NCI-H2196 (cell line): ENCODE measurements around the gene IFIH1.
A peak's percentile ranks its signal among the peaks of the same experiment; 100 is the strongest.

Source experiments
- DNase-seq: peaks from one replicate; lab custom pipeline; 2025; ENCODE audit not compliant: unreplicated experiment; lab: John Stamatoyannopoulos, UW

The IFIH1 gene

GRCh38 chr2:162258686-162259085 is 59.8 kb downstream of the IFIH1 start:
- DNase-seq: no peak

GRCh38 chr2:162258169-162258568 is 60.3 kb downstream of the IFIH1 start:
- no peak for DNase-seq

DNA sequence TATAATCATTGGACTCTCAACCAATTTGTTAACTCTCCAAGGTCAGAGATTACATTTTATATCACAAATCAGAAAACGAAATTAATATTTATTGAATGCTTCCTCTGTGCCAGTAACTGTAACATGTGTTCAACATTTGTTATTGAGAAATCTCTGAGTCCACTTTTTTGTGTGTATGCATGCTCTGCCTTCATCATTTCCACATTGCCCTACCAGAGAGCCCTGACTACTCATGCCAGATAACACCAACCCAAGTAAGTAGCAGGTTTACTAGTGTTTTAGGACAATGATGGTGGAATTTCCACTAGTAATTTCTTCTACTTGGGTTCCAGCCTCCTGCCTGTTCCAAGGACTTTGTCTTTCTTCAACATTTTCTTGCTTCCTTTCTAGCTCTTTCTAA is 61.1 kb downstream of the IFIH1 start:
- DNase-seq: no peak

- no peak for DNase-seq
Measured at GRCh38 chr2:162256591-162256991, 61.9 kb downstream of the IFIH1 start.

- no peak for DNase-seq
Measured at GRCh38 chr2:162254236-162254871, 64.1 kb downstream of the IFIH1 start.

- DNase-seq: no peak
Measured at GRCh38 chr2:162253435-162253834, 65.0 kb downstream of the IFIH1 start.

GRCh38 chr2:162252153-162252552 is 66.3 kb downstream of the IFIH1 start:
- DNase-seq: no peak

DNA sequence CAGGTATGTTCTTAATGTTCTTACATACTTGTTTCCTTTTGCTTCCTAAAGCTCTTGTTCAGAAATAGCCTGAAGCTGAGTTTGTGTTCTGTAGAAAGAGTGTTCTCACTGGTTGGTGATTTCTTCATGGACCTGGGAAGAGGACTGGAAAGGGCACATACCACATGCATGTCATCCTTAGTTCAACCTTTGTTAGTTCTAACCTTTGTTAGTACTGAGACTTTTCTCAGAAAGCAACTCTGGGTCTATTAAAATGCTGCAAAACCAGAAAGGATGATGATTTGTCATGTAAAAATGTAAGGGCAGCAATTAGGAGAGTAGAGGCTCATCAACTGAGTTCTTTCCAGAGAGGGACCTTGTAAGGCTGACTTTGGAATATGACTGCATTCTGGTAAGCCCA is 72.7 kb downstream of the IFIH1 start:
- no peak for DNase-seq

- DNase-seq: no peak
Measured at GRCh38 chr2:162245061-162245460, 73.4 kb downstream of the IFIH1 start.

DNA sequence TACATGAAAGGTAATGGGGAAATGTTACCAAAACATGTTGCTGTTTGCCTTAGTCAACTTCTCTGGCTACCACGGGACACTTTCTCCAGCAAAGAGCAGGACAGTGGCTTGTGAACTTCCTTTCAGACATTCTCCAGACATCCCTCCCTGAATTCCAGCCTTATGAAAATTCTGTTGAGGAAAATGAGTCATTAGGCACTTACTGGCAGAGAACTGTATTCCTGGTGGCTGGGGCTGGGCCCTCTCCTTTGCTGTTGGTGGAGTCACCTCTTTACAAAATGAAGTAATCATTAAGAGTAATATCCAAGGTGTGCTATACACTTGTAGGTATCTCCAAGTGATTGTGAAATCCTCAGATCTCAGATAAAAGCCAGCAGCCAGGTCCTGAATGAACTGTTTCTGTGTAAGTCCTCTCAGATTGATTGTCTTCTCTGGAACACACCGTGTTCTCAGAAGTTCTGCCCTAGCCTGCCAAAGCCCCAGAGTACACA is 73.9 kb downstream of the IFIH1 start:
- no peak for DNase-seq

GRCh38 chr2:162243715-162244114 is 74.8 kb downstream of the IFIH1 start:
- DNase-seq: no peak

DNA sequence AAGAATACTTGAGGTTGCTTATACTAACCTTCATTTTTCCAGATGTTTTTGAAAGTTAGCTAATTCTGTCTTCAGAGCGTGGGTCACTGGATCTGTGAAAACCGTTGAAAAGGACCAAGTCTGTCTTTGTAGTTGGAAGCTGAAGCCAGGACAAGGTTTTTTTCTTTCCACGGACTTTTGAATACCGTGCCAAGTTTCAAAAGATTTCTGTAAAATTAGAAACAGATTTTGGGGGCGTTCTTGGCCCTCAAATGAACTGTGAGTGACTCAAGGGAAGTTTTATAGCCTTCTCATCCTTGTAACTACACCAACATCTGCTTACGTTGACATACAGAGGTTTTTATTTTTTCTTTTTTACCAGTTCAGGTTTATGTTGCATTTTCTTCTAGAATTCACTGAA is 75.2 kb downstream of the IFIH1 start, which contains the start of gene FAP:
Gene FAP, minus strand, starts transcription at position 152 of the 400 bp plus-strand sequence. Its CDS starts 118 bp downstream, at position 34.
- DNase-seq: no peak

- DNase-seq: no peak
Measured at GRCh38 chr2:162242586-162243280, 75.8 kb downstream of the IFIH1 start.

GRCh38 chr2:162241571-162241970 is 76.9 kb downstream of the IFIH1 start:
- DNase-seq: no peak

DNA sequence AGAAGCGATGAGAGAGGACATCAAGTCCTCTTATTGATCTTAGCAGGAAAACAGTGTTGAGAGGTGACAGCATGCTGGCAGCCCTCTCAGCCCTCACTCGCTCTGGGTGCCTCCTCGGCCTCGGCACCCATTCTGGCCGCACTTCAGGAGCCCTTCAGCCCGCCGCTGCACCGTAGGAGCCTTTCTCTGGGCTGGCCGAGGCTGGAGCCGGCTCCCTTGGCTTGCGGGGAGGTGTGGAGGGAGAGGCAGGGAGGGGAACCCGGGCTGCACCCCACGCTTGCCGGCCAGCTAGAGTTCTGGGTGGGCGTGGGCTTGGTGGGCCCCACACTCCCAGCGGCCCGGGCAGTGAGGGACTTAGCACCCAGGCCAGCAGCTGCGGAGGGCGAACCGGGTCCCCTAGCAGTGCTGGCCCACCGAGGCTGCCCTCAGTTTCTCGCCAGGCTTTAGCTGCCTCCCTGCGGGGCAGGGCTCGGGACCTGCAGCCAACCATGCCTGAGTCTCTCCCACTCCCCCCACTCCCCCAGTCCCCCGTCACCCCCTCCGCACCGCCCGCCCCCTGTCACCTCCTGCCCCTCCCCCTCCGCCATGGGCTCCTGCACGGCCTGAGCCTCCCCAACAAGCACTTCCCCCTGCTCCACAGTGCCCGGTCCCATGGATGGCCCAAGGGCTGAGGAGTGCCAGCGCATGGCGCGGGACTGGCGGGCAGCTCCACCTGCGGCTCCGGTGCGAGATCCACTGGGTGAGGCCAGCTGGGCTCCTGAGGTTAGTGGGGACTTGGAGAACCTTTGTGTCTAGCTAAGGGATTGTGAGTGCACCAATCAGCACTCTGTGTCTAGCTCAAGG is 83.6 kb downstream of the IFIH1 start:
- DNase-seq: no peak

- DNase-seq: no peak
Measured at GRCh38 chr2:162233197-162233596, 85.3 kb downstream of the IFIH1 start.

DNA sequence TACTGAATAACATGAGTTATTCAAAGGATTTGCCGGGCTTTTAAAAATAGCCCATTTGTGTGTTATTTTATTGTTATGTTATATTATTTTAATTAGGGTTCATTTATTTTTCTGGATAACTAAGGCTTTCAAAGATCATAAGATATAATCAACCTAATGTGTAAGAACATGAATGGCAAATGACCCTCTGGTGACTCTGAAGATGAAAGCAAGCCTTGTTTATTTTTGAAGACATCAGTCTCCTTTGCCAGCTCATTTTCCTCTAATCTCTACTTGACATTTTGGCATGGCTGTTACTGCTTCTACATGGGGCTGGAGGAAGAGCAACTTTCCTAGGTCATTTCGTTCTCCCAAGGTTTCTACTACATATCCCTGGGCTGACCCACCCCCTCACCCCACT is 85.8 kb downstream of the IFIH1 start:
- DNase-seq: no peak

DNA sequence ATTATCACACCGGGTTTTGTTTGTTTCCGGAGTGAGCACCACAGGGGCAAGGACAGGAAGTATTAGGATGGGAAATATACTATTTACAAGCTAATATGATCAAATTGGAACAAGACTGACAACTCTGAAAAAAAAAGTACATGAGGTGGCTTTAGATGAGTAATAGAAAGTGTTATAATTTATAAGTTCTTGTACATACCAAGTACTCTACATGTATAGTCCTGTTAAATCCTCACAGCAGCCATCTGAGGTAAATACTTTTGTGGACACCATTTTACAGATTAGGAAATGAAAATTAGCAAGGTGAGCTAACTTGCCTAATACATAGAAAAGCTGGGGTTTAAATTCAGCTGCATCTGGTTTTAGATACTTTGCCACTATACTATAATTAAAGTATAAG is 86.5 kb downstream of the IFIH1 start:
- no peak for DNase-seq

GRCh38 chr2:162230761-162231160 is 87.7 kb downstream of the IFIH1 start:
- DNase-seq: no peak

- DNase-seq: no peak
Measured at GRCh38 chr2:162226836-162227235, 91.6 kb downstream of the IFIH1 start.

DNA sequence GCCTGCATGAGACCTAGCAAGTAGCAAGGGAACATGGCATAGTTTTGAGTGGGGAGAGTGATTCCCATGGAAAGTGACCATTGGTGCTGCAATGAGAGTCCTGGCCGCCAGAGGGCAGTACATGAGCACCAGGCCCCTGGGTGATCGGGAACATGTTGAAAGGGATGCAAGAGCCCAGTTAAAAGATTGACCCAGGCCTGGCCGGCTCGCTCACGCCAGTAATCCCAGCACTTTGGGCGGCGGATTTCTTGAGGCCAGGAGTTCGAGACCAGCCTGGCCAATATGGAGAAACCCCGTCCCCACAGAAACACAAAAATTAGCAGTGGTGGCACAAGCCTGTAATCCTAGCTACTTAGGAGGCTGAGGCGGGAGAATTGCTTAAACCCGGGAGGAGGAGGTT is 97.4 kb downstream of the IFIH1 start:
- DNase-seq: peak; percentile 6

DNA sequence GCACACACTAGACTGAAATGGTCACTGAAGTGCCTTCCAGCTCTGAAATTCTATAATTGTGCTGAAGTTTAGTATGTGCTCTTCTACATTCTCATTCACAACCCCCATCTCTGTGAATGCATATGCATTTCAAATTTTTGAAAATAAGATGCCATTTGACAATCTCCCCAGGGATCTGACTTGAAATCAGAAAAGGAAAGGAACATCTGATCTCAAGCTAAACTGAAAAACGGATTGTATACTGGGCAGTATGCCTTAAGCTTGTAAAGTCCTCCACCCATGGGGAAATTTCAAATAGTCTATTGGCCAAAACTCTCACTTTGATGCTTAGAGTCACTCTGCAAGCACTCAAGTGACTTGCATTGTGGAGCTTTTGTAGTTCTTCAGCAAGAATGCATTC is 98.1 kb downstream of the IFIH1 start:
- DNase-seq: no peak
